GM23338 (cell line): ENCODE results near the gene PPM1L.

Source experiments
- CREB1 ChIP-seq: fragments of 250-450 bp; sonication (Bioruptor Pico); IDR thresholded peaks from 2 replicates; pipeline ENCODE4 v1.5.0; 2020; ENCODE audit warnings: low read depth, mild to moderate bottlenecking, moderate library complexity
- CTCF ChIP-seq, 2 experiments: fragments of 200-600 bp in 1 of 2; sonication (generic) in 1 of 2; conservative IDR thresholded peaks; 2 replicates each; pipeline versions ENCODE4 v1.5.1 to v1.6.1; 2016 to 2017; ENCODE audit warnings: antibody characterized with exemption in 2 of 2, low read depth in 2 of 2, mild to moderate bottlenecking in 2 of 2, moderate library complexity in 1 of 2
- EZH2 ChIP-seq: fragments of 200-600 bp; sonication (generic); IDR thresholded peaks from one replicate; pipeline ENCODE4 v1.8.0; 2017; ENCODE audit warnings: antibody characterized with exemption, mild to moderate bottlenecking, low read depth; ENCODE audit not compliant: unreplicated experiment
- POLR2AphosphoS5 ChIP-seq: IDR thresholded peaks from 2 replicates; pipeline ENCODE4 v1.6.1; 2016; ENCODE audit warnings: antibody characterized with exemption, low read depth

- no peak for TF ChIP-seq CTCF (conservative IDR thresholded peaks at IDR 0.05; ENCODE audit: low read depth in 2 of 2)
- TF ChIP-seq EZH2 = no peak
- no peak for TF ChIP-seq CREB1 (CRISPR knock-in tag)
- no peak for TF ChIP-seq POLR2AphosphoS5
These were observed 286.0 kb downstream of the PPM1L start for GRCh38 chr3:161042023-161042501.
